ENCODE results near the gene LMO7. TPM values are rescaled to one million over a fixed set of nuclear protein-coding genes. Genes with fewer than 3 reads are reported as not detected.
"Not testable (repeated sequence)": the region's sequence is repeated elsewhere in the genome, so short reads cannot be mapped to it uniquely, and the experiment has no call there.

Gene LMO7
- total and polyA plus RNA-seq, 11 donors, result 195 to 573 (median 425) TPM

DNA sequence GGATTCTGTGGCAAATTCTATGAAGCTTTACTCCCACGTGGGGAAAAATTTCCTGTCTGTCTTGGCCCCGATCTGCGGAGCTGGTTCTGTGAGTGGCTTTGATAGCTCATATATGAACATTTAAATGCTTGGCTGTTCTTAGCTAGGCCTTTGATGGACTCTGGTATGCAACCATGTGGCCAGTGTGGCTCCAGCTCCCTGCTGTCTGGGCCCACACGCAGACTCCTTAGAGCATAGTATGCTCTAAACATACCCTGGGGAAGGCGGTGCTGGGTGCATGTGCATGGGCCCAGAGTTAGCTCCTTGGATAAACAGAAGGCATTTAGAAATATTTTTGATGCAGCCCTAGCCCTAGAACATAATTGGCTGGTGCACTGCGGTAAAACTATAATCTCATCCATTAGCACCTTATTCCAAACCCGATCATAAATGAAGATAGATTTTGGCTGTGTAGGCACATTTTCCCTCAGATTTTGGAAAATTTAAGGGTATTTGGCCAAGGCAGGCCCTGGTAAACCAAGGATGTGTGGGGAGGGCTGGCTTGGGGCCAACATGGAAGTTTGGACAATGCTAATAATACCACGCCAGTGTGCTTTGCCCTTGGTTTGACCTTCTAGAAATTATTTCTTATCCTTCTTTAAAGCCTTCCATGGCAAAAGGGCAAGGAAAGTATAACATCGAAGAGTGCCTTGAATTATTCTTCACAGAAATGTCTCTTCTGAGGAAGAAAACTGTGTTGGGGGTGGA, 153.5 kb downstream of the LMO7 start:
- TF ChIP-seq, protein P1, sequence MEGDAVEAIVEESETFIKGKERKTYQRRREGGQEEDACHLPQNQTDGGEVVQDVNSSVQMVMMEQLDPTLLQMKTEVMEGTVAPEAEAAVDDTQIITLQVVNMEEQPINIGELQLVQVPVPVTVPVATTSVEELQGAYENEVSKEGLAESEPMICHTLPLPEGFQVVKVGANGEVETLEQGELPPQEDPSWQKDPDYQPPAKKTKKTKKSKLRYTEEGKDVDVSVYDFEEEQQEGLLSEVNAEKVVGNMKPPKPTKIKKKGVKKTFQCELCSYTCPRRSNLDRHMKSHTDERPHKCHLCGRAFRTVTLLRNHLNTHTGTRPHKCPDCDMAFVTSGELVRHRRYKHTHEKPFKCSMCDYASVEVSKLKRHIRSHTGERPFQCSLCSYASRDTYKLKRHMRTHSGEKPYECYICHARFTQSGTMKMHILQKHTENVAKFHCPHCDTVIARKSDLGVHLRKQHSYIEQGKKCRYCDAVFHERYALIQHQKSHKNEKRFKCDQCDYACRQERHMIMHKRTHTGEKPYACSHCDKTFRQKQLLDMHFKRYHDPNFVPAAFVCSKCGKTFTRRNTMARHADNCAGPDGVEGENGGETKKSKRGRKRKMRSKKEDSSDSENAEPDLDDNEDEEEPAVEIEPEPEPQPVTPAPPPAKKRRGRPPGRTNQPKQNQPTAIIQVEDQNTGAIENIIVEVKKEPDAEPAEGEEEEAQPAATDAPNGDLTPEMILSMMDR (IDR thresholded peaks at IDR 0.05), result no peak
- TF ChIP-seq POLR2A (IDR thresholded peaks at IDR 0.05), result no peak

DNA sequence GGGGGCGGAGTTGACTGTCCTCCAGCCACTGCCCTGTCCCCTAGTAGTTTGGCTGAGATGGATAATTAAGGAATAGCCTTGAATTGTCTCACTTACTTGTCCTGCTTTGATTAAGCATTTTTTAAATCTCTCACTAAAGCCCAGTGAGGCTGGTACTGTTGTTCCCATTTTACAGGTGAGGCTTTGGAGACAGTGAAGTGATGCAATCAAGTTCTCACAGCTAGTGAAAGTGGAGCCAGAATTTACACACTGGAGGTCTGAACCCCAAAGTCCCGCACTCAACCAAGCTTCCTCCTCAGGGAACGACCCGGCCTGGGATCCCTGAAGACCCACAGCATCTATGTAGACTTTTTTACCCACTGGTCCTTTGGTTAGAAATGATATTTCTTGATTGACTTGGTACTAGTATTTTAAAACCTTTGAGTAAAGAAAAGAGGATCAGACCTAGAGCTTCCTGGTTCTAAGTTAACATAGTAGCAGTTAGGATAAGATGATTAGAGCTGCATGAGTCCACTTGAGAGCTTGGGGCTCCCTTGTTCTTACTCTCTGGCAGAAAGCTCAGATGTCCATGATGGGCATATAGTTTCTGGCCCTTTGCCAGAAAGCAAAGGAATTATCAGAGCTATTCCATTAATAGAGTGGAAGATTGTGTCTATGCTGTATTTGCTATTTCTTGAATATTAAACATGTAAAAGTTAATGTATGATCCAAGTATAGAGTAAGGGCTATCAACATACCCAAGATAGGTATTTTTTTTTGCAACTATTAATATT, 154.3 kb downstream of the LMO7 start:
- DNase-seq (no peak), ATAC-seq (no peak)
- 92 to 100% (median 96%) methylated on average over 4 of the region's 4 CpGs for WGBS, 4 donors
- intact Hi-C loops (cut with DNase I), result no loop called here
- H3K4me1 ChIP-seq, result peaks cover 0 to 76% (median 37%) of the 10 kb centered on the region in 12 donors
- no peak overlapping the region for H3K4me3 ChIP-seq
- H3K27me3 ChIP-seq, result no peaks in the 10 kb centered on the region
- no peaks in the 10 kb centered on the region for H3K36me3 ChIP-seq
- TF ChIP-seq POLR2A (IDR thresholded peaks at IDR 0.05), result no peak
- TF ChIP-seq, protein P1 (IDR thresholded peaks at IDR 0.05), result no peak
- H3K27ac ChIP-seq, result peak overlapping the region in 11 of 12 donors; percentile 53 to 87 (median 71)
- H3K9me3 ChIP-seq, result no peaks in the 10 kb centered on the region

More for the DNA sequence above, 153.5 kb downstream of the LMO7 start:
- Histone ChIP-seq H3K36me3 (no peaks in the 10 kb centered on the region), H3K4me3 (no peak overlapping the region), H3K27me3 (no peaks in the 10 kb centered on the region), H3K9me3 (no peaks in the 10 kb centered on the region), H3K27ac (peak overlapping the region in 11 of 12 donors; percentile 53 to 87 (median 66)), H3K4me1 (peaks cover 0 to 81% (median 39%) of the 10 kb centered on the region in 12 donors)
- intact Hi-C loops (cut with DNase I), result no loop called here
- ATAC-seq, result peak; percentile 35 to 74 (median 42)
- DNase-seq, result peak in 1 of 5 donors; percentile 62
- 42 to 49% (median 44%) methylated on average over 9 of the region's 9 CpGs for WGBS, 4 donors

DNA sequence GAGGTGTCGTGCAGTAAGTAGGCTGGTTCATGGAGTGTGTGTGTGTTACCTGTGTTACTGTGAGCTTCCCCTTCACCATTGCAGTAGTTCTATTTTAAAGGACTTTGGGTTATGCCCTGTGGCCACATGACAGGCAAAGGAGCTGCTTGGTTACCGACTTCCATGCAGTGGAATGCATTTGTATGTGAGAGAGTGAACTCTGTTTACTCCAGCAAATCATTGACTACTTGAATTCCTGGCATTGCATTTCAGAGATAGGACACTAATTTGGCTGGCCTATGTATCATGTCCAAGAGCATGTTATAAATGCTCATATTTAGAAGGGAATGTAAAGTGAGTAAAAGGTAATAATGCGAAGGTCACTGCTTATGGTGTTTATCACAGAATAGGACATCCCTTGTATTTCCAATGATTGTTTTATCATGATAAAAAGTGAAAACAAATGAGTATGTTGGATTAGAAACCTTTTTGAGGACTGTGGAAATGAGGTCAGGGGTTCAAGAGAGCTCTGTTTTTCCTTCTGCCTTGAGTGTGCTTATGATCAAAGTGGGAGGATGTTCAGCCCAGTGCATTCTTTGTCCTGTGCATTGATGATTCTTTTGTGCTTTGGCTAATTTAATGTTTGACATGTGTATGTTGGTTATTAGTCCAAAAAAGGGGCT, 156.5 kb downstream of the LMO7 start:
- peak in 1 of 2 donors; percentile 26 for TF ChIP-seq POLR2A (IDR thresholded peaks at IDR 0.05)
- TF ChIP-seq, protein P1 (IDR thresholded peaks at IDR 0.05), result no peak

DNA sequence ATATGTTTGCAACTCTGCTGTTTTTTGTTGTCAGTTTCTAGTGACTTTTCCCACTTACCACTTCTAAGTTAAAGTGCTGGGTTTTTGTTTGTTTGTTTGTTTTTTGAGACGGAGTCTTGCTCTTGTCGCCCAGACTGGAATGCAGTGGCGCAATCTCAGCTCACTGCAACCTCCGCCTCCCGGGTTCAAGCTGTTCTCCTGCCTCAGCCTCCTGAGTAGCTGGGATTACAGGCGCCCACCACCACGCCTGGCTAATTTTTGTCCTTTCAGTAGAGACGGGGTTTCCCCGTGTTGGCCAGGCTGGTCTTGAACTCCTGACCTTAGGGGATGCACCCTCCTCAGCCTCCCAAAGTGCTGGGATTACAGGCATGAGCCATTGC, 157.0 kb downstream of the LMO7 start:
- H3K9me3 ChIP-seq; DNase-seq; H3K27me3 ChIP-seq; intact Hi-C loops (cut with DNase I); ATAC-seq; H3K4me3 ChIP-seq: not testable (repeated sequence)
- Histone ChIP-seq H3K27ac (peak overlapping the region in 7 of 12 donors; percentile 43 to 87 (median 77)), H3K36me3 (peaks cover 0 to 15% (median 0%) of the 10 kb centered on the region in 9 donors), H3K4me1 (peaks cover 0 to 57% (median 30%) of the 10 kb centered on the region in 12 donors)
- WGBS, 4 donors, result 84 to 95% (median 90%) methylated on average over 9 of the region's 9 CpGs

More for the DNA sequence above, 156.5 kb downstream of the LMO7 start:
- DNase-seq (peak in 1 of 5 donors; percentile 36), ATAC-seq (peak; percentile 38 to 82 (median 66))
- 52 to 60% (median 56%) methylated on average over 3 of the region's 3 CpGs for WGBS, 4 donors
- Histone ChIP-seq H3K27ac (peak overlapping the region in 10 of 12 donors; percentile 43 to 87 (median 72)), H3K9me3 (no peaks in the 10 kb centered on the region), H3K4me1 (peaks cover 0 to 61% (median 35%) of the 10 kb centered on the region in 12 donors), H3K36me3 (peaks cover 0 to 13% (median 0%) of the 10 kb centered on the region in 9 donors), H3K4me3 (no peak overlapping the region), H3K27me3 (no peaks in the 10 kb centered on the region)
- intact Hi-C loops (cut with DNase I), result no loop called here
